Measurements from ENCODE around the gene ELAC2. TPM values are rescaled to one million over a fixed set of nuclear protein-coding genes. Genes with fewer than 3 reads are reported as not detected.
A peak's percentile ranks its signal among the peaks of the same experiment; 100 is the strongest.

ELAC2 gene
- total and polyA plus RNA-seq, 10 of the 15 experiments (the other 5 are each of a cell fraction or from before 2014, with no cell fraction given), result 5.1 to 146 (median 79.4) TPM

- peak; percentile 33 for TF ChIP-seq SKIL (IDR thresholded peaks at IDR 0.05; ENCODE audit: low read depth, poor library complexity, severe bottlenecking)
- TF ChIP-seq ZNF687 (IDR thresholded peaks at IDR 0.05), result no peak
- no peak for TF ChIP-seq SUZ12 (IDR thresholded peaks at IDR 0.05; ENCODE audit: unreplicated experiment)
- 0 out of 2 replicates have a peak, but pooled peaks have one; percentile 52 for TF ChIP-seq RB1 (IDR thresholded peaks at IDR 0.05; ENCODE audit: borderline replicate concordance)
- TF ChIP-seq FOXM1 (IDR thresholded peaks at IDR 0.05; ENCODE audit: low read depth, low read length), result no peak
- no peak for TF ChIP-seq ZSCAN29 (IDR thresholded peaks at IDR 0.05)
- peak; percentile 98 for TF ChIP-seq PKNOX1 (IDR thresholded peaks at IDR 0.05)
- TF ChIP-seq HSF1 (IDR thresholded peaks at IDR 0.05; ENCODE audit: low read depth, low read length), result 0 out of 2 replicates have a peak, but pooled peaks have one; percentile 24
- TF ChIP-seq SMC3 (IDR thresholded peaks at IDR 0.05; ENCODE audit: borderline replicate concordance, low read length), result no peak
- peak; percentile 96 for TF ChIP-seq ZBTB40 (IDR thresholded peaks at IDR 0.05; ENCODE audit: borderline replicate concordance)
- peak; percentile 82 for TF ChIP-seq PAX5 (IDR thresholded peaks at IDR 0.05; ENCODE audit: borderline replicate concordance, low read depth, low read length)
- peak; percentile 68 for TF ChIP-seq RUNX3 (IDR thresholded peaks at IDR 0.05; ENCODE audit: low read length)
- TF ChIP-seq KLF5 (IDR thresholded peaks at IDR 0.05; ENCODE audit: partially characterized antibody), result peak; percentile 85
- TF ChIP-seq EGR1 (IDR thresholded peaks at IDR 0.05; ENCODE audit: borderline replicate concordance in 1 of 2, low read depth in 2 of 2, low read length in 2 of 2), result peak in 1 of 2 experiments; percentile 76; a peak in 2 of 3 replicates
- TF ChIP-seq BACH1 (IDR thresholded peaks at IDR 0.05; ENCODE audit: borderline replicate concordance), result peak; percentile 92
These were observed at the start of gene ELAC2 (continued) for GRCh38 chr17:13017655-13018459.

All from GM12878 (cell line).